Cerebellar cortex (tissue), 1 donor: Measurements from ENCODE around the gene UBL4A.

Experiments used
- DNase-seq: peaks from one replicate; pipeline ENCODE4 v3.0.0-alpha.2; 2015; ENCODE audit warnings: low spot score

UBL4A gene

GRCh38 chrX:154460326-154460725 lies 26.1 kb downstream of the UBL4A start:
- DNase-seq = no peak

- no peak for DNase-seq
Measured at GRCh38 chrX:154459832-154460231, 26.6 kb downstream of the UBL4A start.

- DNase-seq = no peak
Measured at GRCh38 chrX:154458954-154459778, 27.2 kb downstream of the UBL4A start.

DNA sequence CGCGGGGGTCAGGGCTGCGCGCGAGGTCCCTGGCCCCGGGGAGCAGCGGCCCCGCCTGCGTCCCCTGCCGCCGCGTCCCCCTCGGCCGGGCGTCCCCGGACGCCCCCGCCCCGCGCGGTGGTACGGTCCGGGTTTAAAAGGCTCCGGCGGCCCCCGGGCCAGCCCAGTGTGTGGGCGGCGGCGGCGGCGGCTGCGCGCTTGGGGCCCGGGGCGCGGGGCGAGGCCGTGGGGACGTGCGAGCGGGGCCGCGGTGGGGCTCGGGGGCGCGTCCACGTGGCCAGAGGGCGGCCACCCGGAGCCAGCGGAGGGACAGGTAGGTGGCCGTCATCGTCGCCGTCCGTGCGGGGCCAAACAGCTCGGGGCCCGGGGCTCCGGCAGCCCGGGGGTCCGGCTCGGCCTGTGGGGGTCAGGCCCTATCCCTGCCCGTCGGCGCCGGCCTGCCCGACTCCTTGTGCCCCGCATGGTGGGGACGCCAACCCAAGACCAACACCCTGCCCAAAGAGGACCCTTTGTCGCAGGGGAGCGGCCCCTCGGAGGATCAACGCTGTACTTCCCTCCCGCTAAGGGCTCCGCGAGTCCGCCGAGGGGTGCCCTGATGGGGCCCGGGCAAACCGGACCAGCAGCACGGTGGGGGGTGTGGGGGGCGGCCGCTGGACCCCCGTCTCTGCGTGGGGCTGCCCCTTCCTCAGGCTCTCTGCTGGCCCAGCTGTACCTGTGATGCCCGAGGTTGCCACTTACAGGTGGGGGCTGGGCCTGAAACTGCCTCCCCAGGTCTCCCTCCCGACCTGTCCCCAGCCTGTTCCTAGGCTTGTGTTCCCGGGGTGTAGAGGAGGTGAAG lies 28.1 kb downstream of the UBL4A start, which contains the start of gene PLXNA3:
Gene PLXNA3 (plus strand): TSS at position 166 of the 838 bp plus-strand sequence. CDS start 1,903 bp downstream, outside the sequence.
- no peak for DNase-seq

DNA sequence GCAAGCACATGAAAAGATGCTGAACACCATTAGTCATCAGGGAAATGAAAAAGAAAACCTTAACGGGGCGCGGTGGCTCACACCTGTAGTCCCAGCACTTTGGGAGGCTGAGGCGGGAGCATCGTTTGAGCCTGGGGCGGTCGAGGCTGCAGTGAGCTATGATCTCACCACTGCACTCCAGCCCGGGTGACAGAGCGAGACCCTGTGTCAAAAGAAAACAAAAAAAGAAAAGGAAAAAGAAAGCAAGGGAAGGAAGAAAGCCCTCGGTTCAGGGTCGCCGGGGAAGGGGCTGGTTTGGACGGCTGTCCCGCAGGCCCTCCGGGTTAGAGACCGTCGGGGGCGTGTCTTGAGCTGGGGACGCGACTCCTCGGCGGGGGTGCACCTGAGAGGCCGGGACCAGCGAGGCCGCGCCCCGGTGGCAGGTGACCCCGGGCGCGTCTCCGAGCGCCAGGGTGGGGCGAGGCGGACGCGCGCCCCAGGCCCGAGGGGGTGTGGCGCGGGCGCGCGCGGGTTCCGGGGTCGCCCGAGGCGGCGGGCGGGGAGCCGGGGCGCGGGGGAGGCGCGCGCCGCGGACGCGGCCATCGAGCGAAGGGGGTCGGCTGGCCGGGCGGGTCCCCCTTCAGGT lies 28.8 kb downstream of the UBL4A start:
- DNase-seq = no peak

- no peak for DNase-seq
Measured at GRCh38 chrX:154452823-154453222, 33.6 kb downstream of the UBL4A start.

DNA sequence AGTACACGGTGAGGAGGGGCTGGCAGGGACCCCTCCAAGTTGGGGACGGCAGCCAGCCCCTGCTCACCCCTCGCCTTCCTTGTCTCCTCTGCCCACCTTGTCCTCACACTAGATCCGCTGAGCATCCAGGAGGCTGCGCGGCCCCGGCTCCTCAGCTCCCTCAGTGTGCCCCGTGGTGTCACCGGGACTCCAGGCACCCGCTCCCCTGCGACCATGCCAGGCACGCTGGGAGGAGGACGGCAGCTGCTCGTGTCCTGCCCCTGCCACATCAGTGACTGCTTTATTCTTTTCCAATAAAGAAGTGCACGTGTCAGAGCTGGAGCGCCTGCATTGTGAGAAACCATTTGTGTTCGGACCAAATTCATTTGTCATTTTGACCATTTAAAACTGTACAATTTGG lies 36.1 kb downstream of the UBL4A start:
- no peak for DNase-seq

GRCh38 chrX:154449618-154450017 lies 36.8 kb downstream of the UBL4A start:
- no peak for DNase-seq

- no peak for DNase-seq
Measured at GRCh38 chrX:154448484-154448883, 37.9 kb downstream of the UBL4A start.

DNA sequence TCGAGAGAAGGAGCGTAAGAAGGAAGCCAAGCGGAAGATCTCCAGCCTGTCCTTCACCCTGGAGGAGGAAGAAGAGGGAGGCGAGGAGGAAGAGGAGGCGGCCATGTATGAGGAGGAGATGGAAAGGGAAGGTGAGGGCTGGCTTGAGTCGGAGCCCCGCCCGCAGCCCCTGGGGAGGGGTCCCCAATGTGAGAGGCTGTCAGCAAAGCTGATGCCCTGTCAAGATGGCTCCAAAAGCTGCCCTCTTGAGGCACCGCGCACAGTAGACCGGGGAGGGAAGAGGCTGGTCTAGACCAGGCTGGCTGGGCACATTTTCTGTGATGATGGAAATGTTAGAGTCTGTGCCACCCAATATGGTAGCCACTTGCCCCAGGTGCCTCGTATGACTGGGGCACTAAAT lies 40.0 kb downstream of the UBL4A start:
- no peak for DNase-seq

GRCh38 chrX:154445776-154446175 lies 40.6 kb downstream of the UBL4A start:
- DNase-seq = no peak

DNA sequence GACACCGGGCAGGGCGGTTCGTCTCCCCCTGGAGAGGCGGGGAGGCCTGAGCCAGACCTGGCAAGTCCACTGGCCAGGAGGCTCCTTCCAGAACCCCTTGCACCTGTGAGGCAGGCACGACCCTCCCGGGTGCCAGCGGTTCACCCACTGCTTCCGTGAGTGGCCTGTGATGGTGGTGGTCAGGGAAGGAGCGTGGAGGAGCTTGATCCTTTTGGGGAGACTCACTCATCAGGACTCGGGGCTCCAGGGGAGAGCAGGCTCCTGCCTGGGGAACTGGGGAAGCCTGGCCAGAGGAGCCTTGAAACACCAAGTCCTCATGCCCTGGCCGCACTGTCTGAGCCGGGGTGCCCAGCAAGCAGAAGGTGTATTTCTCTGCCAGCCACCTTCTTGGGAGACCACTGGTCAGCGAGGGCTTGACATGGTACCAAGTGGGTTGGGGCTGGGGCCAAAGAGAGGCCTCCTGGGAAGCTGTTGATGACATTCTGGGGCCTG lies 41.6 kb downstream of the UBL4A start:
- DNase-seq = no peak

- DNase-seq = peak; percentile 52
Measured at GRCh38 chrX:154443992-154444754, 42.2 kb downstream of the UBL4A start, which contains the start of gene FAM50A. Gene FAM50A, plus strand, starts transcription at chrX:154444141. Its CDS starts 95 bp downstream, at chrX:154444236.

GRCh38 chrX:154443479-154443910 lies 42.9 kb downstream of the UBL4A start:
- no peak for DNase-seq

- DNase-seq = no peak
Measured at GRCh38 chrX:154441984-154442707, 44.3 kb downstream of the UBL4A start.

- DNase-seq = no peak
Measured at GRCh38 chrX:154441564-154441963, 44.9 kb downstream of the UBL4A start.

DNA sequence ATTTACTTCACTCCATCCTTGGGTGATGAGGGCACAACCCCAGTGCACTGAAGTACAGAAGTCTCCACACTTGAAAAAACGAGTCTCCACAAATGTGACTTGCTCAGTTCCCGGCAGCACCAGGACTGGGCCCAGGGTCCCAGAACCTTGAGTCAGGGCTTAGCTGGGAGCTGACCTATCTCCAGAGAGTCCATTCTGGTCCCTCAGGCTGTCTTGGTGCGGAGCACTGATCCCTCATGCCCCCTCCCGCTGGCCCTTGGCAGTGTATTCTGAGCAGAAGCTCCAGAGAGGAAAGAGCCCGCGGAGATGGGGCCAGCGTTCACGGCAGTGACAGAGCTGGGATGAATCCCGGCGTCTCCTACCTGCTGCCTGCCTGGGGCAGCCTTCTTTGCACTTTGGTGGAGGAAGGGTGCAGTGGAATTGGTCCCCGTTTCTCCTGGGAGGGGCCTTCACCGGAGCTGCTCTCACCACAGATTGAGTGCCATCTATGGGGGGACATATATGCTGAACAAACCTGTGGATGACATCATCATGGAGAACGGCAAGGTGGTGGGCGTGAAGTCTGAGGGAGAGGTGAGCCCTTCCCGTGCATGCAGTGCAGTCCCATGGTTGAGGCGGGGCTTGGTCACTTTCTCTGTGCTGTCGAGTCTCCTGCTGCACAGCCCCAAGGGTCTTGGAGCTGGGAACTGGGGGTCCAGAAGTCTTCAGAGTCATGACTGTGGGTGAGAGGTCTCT lies 45.6 kb downstream of the UBL4A start:
- no peak for DNase-seq

GRCh38 chrX:154439841-154440240 lies 46.6 kb downstream of the UBL4A start:
- DNase-seq = no peak

DNA sequence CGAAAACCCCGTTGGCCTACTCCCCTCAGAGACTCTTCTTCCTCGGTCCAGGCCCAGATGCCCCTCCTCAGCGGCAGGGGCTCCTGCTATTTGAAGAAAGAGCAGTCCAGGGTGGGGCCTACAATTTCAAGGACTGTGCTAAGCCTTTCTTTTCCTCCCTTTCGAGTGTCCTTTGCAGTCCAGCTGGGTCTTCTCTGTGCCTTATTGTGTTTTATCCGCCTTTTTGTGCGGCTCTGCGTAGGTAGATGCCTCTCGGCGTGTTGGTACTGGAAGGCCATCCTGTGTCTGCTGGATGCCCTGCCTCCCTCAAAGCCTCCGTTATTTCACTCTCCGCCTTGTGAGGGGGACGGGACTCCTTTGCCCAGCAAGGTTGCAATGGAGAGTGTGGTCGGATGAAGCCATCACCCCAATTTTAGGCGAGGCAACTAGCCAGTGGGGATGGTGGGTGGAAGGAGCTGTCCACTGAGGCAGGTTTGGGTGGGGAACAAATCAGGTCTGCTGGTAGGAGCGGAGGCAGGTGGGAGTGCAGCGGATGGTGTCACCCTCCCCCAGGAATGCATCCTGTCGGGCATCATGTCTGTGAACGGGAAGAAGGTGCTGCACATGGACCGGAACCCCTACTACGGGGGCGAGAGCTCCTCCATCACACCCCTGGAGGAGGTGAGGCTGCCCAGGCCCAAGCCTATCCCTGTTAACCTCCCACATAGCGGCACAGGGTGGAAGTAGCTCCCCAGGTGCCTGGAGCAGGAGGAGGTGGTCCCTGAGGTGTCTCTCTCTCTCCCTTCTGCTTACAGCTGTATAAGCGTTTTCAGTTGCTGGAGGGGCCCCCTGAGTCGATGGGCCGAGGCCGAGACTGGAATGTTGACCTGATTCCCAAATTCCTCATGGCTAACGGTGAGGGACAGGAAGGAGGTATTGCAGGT lies 48.2 kb downstream of the UBL4A start:
- DNase-seq = no peak
